Stomach (tissue), 4 donors: ENCODE results near the gene RPS17.

Experiments
- EP300 ChIP-seq: sonication (generic); formaldehyde crosslinking; IDR thresholded peaks from one replicate; pipeline ENCODE4 v1.6.1; 2017; ENCODE audit warnings: antibody characterized with exemption
- POLR2A ChIP-seq, 4 donors: fragments of 450-650 bp; IDR thresholded peaks; one replicate each; pipeline ENCODE4 v1.6.1; 2016; ENCODE audit warnings: antibody characterized with exemption in 4 of 4, control low read depth in 2 of 4, mild to moderate bottlenecking in 1 of 4, moderate library complexity in 1 of 4
- POLR2AphosphoS5 ChIP-seq, 3 donors: sonication (generic); formaldehyde crosslinking; IDR thresholded peaks; one replicate each; pipeline ENCODE4 v1.6.1; 2016; ENCODE audit warnings: antibody characterized with exemption in 3 of 3
- TF ChIP-seq, protein P1 (sequence below), 7 experiments: fragments of 450-650 bp in 4 of 7; fragments of 200-600 bp in 3 of 7; sonication (generic) in 3 of 7; IDR thresholded peaks; one replicate each; pipeline ENCODE4 v1.5.1; 2016 to 2019; ENCODE audit warnings: antibody characterized with exemption in 7 of 7, control low read depth in 2 of 7, mild to moderate bottlenecking in 1 of 7

DNA sequence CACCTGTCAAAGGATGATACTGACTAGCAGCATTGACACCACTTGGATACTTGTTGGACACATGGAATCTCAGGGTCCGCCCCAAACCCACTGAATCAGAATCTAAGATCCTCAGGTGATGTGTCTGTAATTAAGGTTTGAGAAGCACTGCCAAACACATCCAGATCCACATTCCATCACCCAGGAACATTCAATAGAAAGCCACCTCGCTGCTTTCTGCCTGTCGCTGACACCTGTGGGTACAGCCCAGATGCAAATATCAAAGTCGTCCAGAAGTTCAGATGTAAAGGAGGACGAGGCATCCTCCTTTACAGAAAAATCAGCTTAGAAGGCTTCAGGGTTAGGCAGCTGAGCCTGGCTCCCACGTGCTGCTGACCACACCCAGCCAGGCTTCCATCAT, 5.2 kb upstream of the RPS17 start:
- TF ChIP-seq, protein P1, sequence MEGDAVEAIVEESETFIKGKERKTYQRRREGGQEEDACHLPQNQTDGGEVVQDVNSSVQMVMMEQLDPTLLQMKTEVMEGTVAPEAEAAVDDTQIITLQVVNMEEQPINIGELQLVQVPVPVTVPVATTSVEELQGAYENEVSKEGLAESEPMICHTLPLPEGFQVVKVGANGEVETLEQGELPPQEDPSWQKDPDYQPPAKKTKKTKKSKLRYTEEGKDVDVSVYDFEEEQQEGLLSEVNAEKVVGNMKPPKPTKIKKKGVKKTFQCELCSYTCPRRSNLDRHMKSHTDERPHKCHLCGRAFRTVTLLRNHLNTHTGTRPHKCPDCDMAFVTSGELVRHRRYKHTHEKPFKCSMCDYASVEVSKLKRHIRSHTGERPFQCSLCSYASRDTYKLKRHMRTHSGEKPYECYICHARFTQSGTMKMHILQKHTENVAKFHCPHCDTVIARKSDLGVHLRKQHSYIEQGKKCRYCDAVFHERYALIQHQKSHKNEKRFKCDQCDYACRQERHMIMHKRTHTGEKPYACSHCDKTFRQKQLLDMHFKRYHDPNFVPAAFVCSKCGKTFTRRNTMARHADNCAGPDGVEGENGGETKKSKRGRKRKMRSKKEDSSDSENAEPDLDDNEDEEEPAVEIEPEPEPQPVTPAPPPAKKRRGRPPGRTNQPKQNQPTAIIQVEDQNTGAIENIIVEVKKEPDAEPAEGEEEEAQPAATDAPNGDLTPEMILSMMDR (IDR thresholded peaks at IDR 0.05), result no peak
- TF ChIP-seq POLR2A (IDR thresholded peaks at IDR 0.05) (no peak), EP300 (no peak), POLR2AphosphoS5 (IDR thresholded peaks at IDR 0.05) (no peak)
